Measurements from ENCODE around the gene CLOCK. TPM values are rescaled to one million over a fixed set of nuclear protein-coding genes. Genes with fewer than 3 reads are reported as not detected.

The CLOCK gene
- total RNA-seq, 1 experiment from 2014 or later, result 24.9 TPM

DNA sequence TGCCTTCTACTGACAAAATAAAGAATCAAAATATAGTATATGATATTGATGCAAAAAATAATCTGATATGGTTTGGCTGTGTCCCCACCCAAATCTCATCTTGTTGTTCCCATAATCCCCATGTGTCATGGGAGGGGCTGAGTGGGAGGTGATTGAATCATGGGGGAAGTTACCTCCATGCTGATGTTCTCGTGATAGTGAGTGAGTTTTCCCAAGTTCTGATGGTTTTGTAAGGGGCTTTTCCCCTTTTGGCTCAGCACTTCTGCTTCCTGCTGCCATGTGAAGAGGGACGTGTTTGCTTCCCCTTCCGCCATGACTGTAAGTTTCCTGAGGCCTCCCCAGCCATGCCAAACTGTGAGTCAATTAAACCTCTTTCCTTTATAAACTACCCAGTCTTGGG, 80.7 kb downstream of the CLOCK start:
- no peaks in the 10 kb centered on the region for H3K9me3 ChIP-seq (ENCODE audit: control insufficient read depth, insufficient read depth, low read depth, low read length)
- no peak for DNase-seq (ENCODE audit: low read depth, low spot score)
- TF ChIP-seq POLR2AphosphoS5 (IDR thresholded peaks at IDR 0.05; ENCODE audit: low read depth, low read length) (no peak), SIN3A (IDR thresholded peaks at IDR 0.05; ENCODE audit: borderline replicate concordance, insufficient read depth, low read depth, low read length) (no peak), TCF7L2 (IDR thresholded peaks at IDR 0.05; ENCODE audit: low read depth, low read length) (no peak)
- TF ChIP-seq, protein P1, sequence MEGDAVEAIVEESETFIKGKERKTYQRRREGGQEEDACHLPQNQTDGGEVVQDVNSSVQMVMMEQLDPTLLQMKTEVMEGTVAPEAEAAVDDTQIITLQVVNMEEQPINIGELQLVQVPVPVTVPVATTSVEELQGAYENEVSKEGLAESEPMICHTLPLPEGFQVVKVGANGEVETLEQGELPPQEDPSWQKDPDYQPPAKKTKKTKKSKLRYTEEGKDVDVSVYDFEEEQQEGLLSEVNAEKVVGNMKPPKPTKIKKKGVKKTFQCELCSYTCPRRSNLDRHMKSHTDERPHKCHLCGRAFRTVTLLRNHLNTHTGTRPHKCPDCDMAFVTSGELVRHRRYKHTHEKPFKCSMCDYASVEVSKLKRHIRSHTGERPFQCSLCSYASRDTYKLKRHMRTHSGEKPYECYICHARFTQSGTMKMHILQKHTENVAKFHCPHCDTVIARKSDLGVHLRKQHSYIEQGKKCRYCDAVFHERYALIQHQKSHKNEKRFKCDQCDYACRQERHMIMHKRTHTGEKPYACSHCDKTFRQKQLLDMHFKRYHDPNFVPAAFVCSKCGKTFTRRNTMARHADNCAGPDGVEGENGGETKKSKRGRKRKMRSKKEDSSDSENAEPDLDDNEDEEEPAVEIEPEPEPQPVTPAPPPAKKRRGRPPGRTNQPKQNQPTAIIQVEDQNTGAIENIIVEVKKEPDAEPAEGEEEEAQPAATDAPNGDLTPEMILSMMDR (IDR thresholded peaks at IDR 0.05), result no peak
- TF ChIP-seq, protein P2, sequence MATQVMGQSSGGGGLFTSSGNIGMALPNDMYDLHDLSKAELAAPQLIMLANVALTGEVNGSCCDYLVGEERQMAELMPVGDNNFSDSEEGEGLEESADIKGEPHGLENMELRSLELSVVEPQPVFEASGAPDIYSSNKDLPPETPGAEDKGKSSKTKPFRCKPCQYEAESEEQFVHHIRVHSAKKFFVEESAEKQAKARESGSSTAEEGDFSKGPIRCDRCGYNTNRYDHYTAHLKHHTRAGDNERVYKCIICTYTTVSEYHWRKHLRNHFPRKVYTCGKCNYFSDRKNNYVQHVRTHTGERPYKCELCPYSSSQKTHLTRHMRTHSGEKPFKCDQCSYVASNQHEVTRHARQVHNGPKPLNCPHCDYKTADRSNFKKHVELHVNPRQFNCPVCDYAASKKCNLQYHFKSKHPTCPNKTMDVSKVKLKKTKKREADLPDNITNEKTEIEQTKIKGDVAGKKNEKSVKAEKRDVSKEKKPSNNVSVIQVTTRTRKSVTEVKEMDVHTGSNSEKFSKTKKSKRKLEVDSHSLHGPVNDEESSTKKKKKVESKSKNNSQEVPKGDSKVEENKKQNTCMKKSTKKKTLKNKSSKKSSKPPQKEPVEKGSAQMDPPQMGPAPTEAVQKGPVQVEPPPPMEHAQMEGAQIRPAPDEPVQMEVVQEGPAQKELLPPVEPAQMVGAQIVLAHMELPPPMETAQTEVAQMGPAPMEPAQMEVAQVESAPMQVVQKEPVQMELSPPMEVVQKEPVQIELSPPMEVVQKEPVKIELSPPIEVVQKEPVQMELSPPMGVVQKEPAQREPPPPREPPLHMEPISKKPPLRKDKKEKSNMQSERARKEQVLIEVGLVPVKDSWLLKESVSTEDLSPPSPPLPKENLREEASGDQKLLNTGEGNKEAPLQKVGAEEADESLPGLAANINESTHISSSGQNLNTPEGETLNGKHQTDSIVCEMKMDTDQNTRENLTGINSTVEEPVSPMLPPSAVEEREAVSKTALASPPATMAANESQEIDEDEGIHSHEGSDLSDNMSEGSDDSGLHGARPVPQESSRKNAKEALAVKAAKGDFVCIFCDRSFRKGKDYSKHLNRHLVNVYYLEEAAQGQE (IDR thresholded peaks at IDR 0.05; ENCODE audit: insufficient read depth in 1 of 2, low read depth in 2 of 2, low read length in 1 of 2), result no peak
- no TSS peak for BruUV-seq (replicated peaks)
- no peak overlapping the region for H3K27ac ChIP-seq (ENCODE audit: low read length)
- in situ Hi-C loops (cut with HindIII; ENCODE audit: low pct_unique_long_range_greater_than_20kb, low sequenced_read_pairs) (no loop called here), intact Hi-C loops (cut with micrococcal nuclease; ENCODE audit: unreplicated experiment) (no loop called here)
- H3K4me1 ChIP-seq (ENCODE audit: control insufficient read depth, insufficient read depth, low read length), result no peaks in the 10 kb centered on the region
- H3K36me3 ChIP-seq (ENCODE audit: control insufficient read depth, insufficient read depth, low read length), result no peaks in the 10 kb centered on the region; the same call in none of the 2 replicates
- ChIA-PET POLR2A (no interaction called here), CTCF (no interaction called here)
- H3K4me3 ChIP-seq (ENCODE audit: low read depth in 2 of 2, low read length in 2 of 2), result no peak overlapping the region
- no peaks in the 10 kb centered on the region for H3K27me3 ChIP-seq (ENCODE audit: control insufficient read depth, insufficient read depth, low read length)
- no peak for ATAC-seq

DNA sequence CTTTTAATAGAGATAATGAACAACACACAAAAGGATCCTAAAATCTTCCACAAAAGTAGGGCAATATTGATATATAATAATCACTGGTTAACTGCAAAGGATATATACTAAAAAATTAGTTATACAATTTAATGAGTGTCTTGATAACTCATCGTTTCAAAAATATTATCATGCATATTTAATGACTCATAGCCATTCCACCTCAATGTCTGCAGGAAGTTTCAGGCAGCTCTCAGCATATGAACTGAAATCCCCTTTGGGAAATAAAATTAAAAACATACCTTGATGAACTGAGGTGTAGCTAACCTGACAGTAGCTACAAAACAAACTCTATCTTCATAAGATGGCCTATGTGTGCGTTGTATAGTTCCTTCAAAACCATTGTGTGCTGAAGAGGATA, 88.1 kb downstream of the CLOCK start:
- Histone ChIP-seq H3K4me1 (ENCODE audit: control insufficient read depth, insufficient read depth, low read length) (no peaks in the 10 kb centered on the region), H3K9me3 (ENCODE audit: control insufficient read depth, insufficient read depth, low read depth, low read length) (no peaks in the 10 kb centered on the region), H3K36me3 (ENCODE audit: control insufficient read depth, insufficient read depth, low read length) (peaks cover 3% of the 10 kb centered on the region; the same call in 1 of the 2 replicates), H3K27ac (ENCODE audit: low read length) (no peak overlapping the region), H3K27me3 (ENCODE audit: control insufficient read depth, insufficient read depth, low read length) (no peaks in the 10 kb centered on the region), H3K4me3 (ENCODE audit: low read depth in 2 of 2, low read length in 2 of 2) (no peak overlapping the region)
- ATAC-seq, result no peak
- TF ChIP-seq, protein P1 (IDR thresholded peaks at IDR 0.05), result no peak
- TF ChIP-seq, protein P2 (IDR thresholded peaks at IDR 0.05; ENCODE audit: insufficient read depth in 1 of 2, low read depth in 2 of 2, low read length in 1 of 2), result no peak
- no peak for TF ChIP-seq SIN3A (IDR thresholded peaks at IDR 0.05; ENCODE audit: borderline replicate concordance, insufficient read depth, low read depth, low read length)
- no peak for TF ChIP-seq POLR2AphosphoS5 (IDR thresholded peaks at IDR 0.05; ENCODE audit: low read depth, low read length)
- TF ChIP-seq TCF7L2 (IDR thresholded peaks at IDR 0.05; ENCODE audit: low read depth, low read length), result no peak
- BruUV-seq (replicated peaks), result no TSS peak
- ChIA-PET POLR2A (no interaction called here), CTCF (no interaction called here)
- in situ Hi-C loops (cut with HindIII; ENCODE audit: low pct_unique_long_range_greater_than_20kb, low sequenced_read_pairs) (no loop called here), intact Hi-C loops (cut with micrococcal nuclease; ENCODE audit: unreplicated experiment) (no loop called here)
- no peak for DNase-seq (ENCODE audit: low read depth, low spot score)

Data from Panc1 (cell line).